Testis (tissue), 3 donors: ENCODE data around the gene MRPL21. TPM values are rescaled to one million over a fixed set of nuclear protein-coding genes. Genes with fewer than 3 reads are reported as not detected.

Source experiments
- DNase-seq: peaks from one replicate; pipeline ENCODE4 v3.0.0-alpha.2; 2019
- H3K27ac ChIP-seq, 2 donors: fragments of 200-600 bp; sonication (generic); one replicate each; pipeline ENCODE4 v1.5.1; 2019
- H3K27me3 ChIP-seq: fragments of 200-600 bp; sonication (generic); one replicate; pipeline ENCODE4 v1.5.1; 2019
- H3K36me3 ChIP-seq: fragments of 200-600 bp; sonication (generic); one replicate; pipeline ENCODE4 v1.5.1; 2017; ENCODE audit warnings: low read depth; ENCODE audit errors: missing control alignments
- H3K4me1 ChIP-seq: fragments of 200-600 bp; sonication (generic); one replicate; pipeline ENCODE4 v1.5.1; 2019
- H3K4me3 ChIP-seq, 2 donors: fragments of 200-600 bp; sonication (generic); one replicate each; pipeline ENCODE4 v1.5.1; 2017 to 2019
- H3K9me3 ChIP-seq: fragments of 200-600 bp; sonication (generic); one replicate; pipeline ENCODE4 v1.5.1; 2017
- POLR2A ChIP-seq: fragments of 450-650 bp; IDR thresholded peaks from one replicate; pipeline ENCODE4 v1.6.1; 2017; ENCODE audit warnings: antibody characterized with exemption, mild to moderate bottlenecking, moderate library complexity
- whole genome bisulfite sequencing, 2 donors: methylation state at CpG; one replicate each; pipeline ENCODE4 v1.1.5; 2018; 5-methylcytosine and 5-hydroxymethylcytosine counted together
- intact Hi-C: fragments of 100-400 bp; cut with DNase I; formaldehyde crosslinking; loops from one replicate; pipeline ENCODE4 v1.15.1; 2023; ENCODE audit warnings: low total_unique reads
- polyA plus RNA-seq: library from polyadenylated mRNA; stranded (reverse); fragments of 350-450 nt; fragmentation: Illumina TruSeq; extraction: RNeasy Lipid Tissue Mini Kit (QIAGEN cat#74804); gene quantifications from one replicate; pipeline ENCODE4 v1.2.3, GENCODE V29; 2014; ENCODE audit warnings: low read depth, low replicate concordance; ENCODE audit not compliant: insufficient read depth
- total RNA-seq, 2 donors: library from RNA; depleted of rRNA; stranded (reverse); fragments of >200 nt; gene quantifications; one replicate each; pipeline ENCODE4 v1.2.3, GENCODE V29; 2016
- TF ChIP-seq, protein P1 (sequence below), 3 experiments: fragments of 450-650 bp in 2 of 3; fragments of 200-600 bp in 1 of 3; sonication (generic) in 1 of 3; IDR thresholded peaks; one replicate each; pipeline ENCODE4 v1.5.1; 2016 to 2019; ENCODE audit warnings: antibody characterized with exemption in 3 of 3, mild to moderate bottlenecking in 2 of 3, moderate library complexity in 1 of 3

MRPL21 gene
- total and polyA plus RNA-seq, 3 donors from 2014 or later: 43.2 to 96.2 (median 45.0) TPM

- H3K9me3 ChIP-seq: no peaks in the 10 kb centered on the region
- intact Hi-C loops: no loop called here
- H3K4me1 ChIP-seq: peaks cover 54% of the 10 kb centered on the region
- 7% methylated on average over 24 to 66 of the region's 82 CpGs for WGBS, 2 donors
- peak; percentile 79 for DNase-seq
- H3K27ac ChIP-seq: peak within 1 kb of the TSS; percentile 53 to 80
- H3K4me3 ChIP-seq: peak within 1 kb of the TSS; percentile 76 to 85
- no peak for TF ChIP-seq POLR2A
- TF ChIP-seq, protein P1, sequence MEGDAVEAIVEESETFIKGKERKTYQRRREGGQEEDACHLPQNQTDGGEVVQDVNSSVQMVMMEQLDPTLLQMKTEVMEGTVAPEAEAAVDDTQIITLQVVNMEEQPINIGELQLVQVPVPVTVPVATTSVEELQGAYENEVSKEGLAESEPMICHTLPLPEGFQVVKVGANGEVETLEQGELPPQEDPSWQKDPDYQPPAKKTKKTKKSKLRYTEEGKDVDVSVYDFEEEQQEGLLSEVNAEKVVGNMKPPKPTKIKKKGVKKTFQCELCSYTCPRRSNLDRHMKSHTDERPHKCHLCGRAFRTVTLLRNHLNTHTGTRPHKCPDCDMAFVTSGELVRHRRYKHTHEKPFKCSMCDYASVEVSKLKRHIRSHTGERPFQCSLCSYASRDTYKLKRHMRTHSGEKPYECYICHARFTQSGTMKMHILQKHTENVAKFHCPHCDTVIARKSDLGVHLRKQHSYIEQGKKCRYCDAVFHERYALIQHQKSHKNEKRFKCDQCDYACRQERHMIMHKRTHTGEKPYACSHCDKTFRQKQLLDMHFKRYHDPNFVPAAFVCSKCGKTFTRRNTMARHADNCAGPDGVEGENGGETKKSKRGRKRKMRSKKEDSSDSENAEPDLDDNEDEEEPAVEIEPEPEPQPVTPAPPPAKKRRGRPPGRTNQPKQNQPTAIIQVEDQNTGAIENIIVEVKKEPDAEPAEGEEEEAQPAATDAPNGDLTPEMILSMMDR (IDR thresholded peaks at IDR 0.05): peak in 1 of 3 experiments; percentile 2
- no peaks in the 10 kb centered on the region for H3K36me3 ChIP-seq
- no peaks in the 10 kb centered on the region for H3K27me3 ChIP-seq
Measured at GRCh38 chr11:68841718-68842426, 61.8 kb downstream of the MRPL21 start, which contains the start of gene CPT1A. TSS of gene CPT1A (minus strand) at chr11:68841916. CDS start at chr11:68815474, 26,442 bp downstream.

Other genes starting within 250 kb of the MRPL21 start
- 1 to 10 TPM in 1 of 2 donors, not detected in 1; 1.1 TPM for gene GAL, start 219.3 kb downstream of the MRPL21 start, total RNA-seq
- 1.3 TPM for gene GAL, start 219.3 kb downstream of the MRPL21 start, polyA plus RNA-seq
- gene TESMIN, start 152.3 kb downstream of the MRPL21 start, total RNA-seq: 10 to 100 TPM; 60.4 to 72.2 TPM
- gene TESMIN, start 152.3 kb downstream of the MRPL21 start, polyA plus RNA-seq: 127 TPM
- 10 to 100 TPM; 49.1 to 58.5 TPM for gene CPT1A, start 61.9 kb downstream of the MRPL21 start, total RNA-seq
- 39.2 TPM for gene CPT1A, start 61.9 kb downstream of the MRPL21 start, polyA plus RNA-seq
- gene IGHMBP2, start 59 bp upstream of the MRPL21 start, total RNA-seq: 10 to 100 TPM; 42.6 to 47.1 TPM
- gene IGHMBP2, start 59 bp upstream of the MRPL21 start, polyA plus RNA-seq: 68.9 TPM
- gene MRGPRD, start 77.2 kb upstream of the MRPL21 start, total RNA-seq: not detected
- gene MRGPRD, start 77.2 kb upstream of the MRPL21 start, polyA plus RNA-seq: not detected
- gene MRGPRF, start 109.4 kb upstream of the MRPL21 start, total RNA-seq: 10 to 100 TPM in 1 of 2 donors, 1 to 10 TPM in 1; 10.0 to 12.2 TPM
- gene MRGPRF, start 109.4 kb upstream of the MRPL21 start, polyA plus RNA-seq: 21.1 TPM
- gene TPCN2, start 145.1 kb upstream of the MRPL21 start, total RNA-seq: 10 to 100 TPM; 28.4 to 32.5 TPM
- 12.9 TPM for gene TPCN2, start 145.1 kb upstream of the MRPL21 start, polyA plus RNA-seq